Activated CD8-positive, alpha-beta memory T cell treated with anti-CD3 and anti-CD28 coated beads for 48 hours (primary cell): ENCODE measurements around the gene HTRA3.
"Not testable (repeated sequence)": the region's sequence is repeated elsewhere in the genome, so short reads cannot be mapped to it uniquely, and the experiment has no call there.

Experiments
- DNase-seq, 3 experiments: peaks; one replicate each; pipeline ENCODE4 v3.0.0-alpha.2; 2020; ENCODE audit warnings: low read depth in 2 of 3, low spot score in 2 of 3

HTRA3 gene

GRCh38 chr4:8338351-8338961 lies 68.9 kb downstream of the HTRA3 start:
- DNase-seq: no peak

GRCh38 chr4:8340781-8341241 lies 71.3 kb downstream of the HTRA3 start:
- no peak for DNase-seq

- not testable (repeated sequence) for DNase-seq
Measured at GRCh38 chr4:8341281-8341680, 71.7 kb downstream of the HTRA3 start.

GRCh38 chr4:8341691-8342090 lies 72.1 kb downstream of the HTRA3 start:
- DNase-seq: no peak

GRCh38 chr4:8342651-8343261 lies 73.2 kb downstream of the HTRA3 start:
- DNase-seq: no peak

- no peak for DNase-seq
Measured at GRCh38 chr4:8343262-8343966, 73.9 kb downstream of the HTRA3 start.

GRCh38 chr4:8343967-8344331 lies 74.4 kb downstream of the HTRA3 start:
- no peak for DNase-seq

- no peak for DNase-seq
Measured at GRCh38 chr4:8344377-8344776, 74.8 kb downstream of the HTRA3 start.

GRCh38 chr4:8345053-8345945 lies 75.7 kb downstream of the HTRA3 start:
- no peak for DNase-seq

GRCh38 chr4:8345946-8346814 lies 76.6 kb downstream of the HTRA3 start:
- no peak for DNase-seq

GRCh38 chr4:8346838-8347605 lies 77.5 kb downstream of the HTRA3 start:
- DNase-seq: no peak

- no peak for DNase-seq
Measured at GRCh38 chr4:8347660-8348059, 78.1 kb downstream of the HTRA3 start.

GRCh38 chr4:8348071-8348470 lies 78.5 kb downstream of the HTRA3 start:
- DNase-seq: no peak

GRCh38 chr4:8349236-8349635 lies 79.7 kb downstream of the HTRA3 start:
- DNase-seq: not testable (repeated sequence)

GRCh38 chr4:8349664-8350236 lies 80.2 kb downstream of the HTRA3 start:
- DNase-seq: no peak

GRCh38 chr4:8350352-8350751 lies 80.8 kb downstream of the HTRA3 start:
- DNase-seq: no peak

GRCh38 chr4:8350841-8351461 lies 81.4 kb downstream of the HTRA3 start:
- DNase-seq: no peak

GRCh38 chr4:8351931-8352367 lies 82.4 kb downstream of the HTRA3 start:
- DNase-seq: no peak
